Measurements from ENCODE around the gene HNRNPH1. TPM values are rescaled to one million over a fixed set of nuclear protein-coding genes. Genes with fewer than 3 reads are reported as not detected.
"Not testable (repeated sequence)": the region's sequence is repeated elsewhere in the genome, so short reads cannot be mapped to it uniquely, and the experiment has no call there.

HNRNPH1 gene, protein sequence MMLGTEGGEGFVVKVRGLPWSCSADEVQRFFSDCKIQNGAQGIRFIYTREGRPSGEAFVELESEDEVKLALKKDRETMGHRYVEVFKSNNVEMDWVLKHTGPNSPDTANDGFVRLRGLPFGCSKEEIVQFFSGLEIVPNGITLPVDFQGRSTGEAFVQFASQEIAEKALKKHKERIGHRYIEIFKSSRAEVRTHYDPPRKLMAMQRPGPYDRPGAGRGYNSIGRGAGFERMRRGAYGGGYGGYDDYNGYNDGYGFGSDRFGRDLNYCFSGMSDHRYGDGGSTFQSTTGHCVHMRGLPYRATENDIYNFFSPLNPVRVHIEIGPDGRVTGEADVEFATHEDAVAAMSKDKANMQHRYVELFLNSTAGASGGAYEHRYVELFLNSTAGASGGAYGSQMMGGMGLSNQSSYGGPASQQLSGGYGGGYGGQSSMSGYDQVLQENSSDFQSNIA
- total RNA-seq: 656 and 803 TPM in 2 replicates

DNA sequence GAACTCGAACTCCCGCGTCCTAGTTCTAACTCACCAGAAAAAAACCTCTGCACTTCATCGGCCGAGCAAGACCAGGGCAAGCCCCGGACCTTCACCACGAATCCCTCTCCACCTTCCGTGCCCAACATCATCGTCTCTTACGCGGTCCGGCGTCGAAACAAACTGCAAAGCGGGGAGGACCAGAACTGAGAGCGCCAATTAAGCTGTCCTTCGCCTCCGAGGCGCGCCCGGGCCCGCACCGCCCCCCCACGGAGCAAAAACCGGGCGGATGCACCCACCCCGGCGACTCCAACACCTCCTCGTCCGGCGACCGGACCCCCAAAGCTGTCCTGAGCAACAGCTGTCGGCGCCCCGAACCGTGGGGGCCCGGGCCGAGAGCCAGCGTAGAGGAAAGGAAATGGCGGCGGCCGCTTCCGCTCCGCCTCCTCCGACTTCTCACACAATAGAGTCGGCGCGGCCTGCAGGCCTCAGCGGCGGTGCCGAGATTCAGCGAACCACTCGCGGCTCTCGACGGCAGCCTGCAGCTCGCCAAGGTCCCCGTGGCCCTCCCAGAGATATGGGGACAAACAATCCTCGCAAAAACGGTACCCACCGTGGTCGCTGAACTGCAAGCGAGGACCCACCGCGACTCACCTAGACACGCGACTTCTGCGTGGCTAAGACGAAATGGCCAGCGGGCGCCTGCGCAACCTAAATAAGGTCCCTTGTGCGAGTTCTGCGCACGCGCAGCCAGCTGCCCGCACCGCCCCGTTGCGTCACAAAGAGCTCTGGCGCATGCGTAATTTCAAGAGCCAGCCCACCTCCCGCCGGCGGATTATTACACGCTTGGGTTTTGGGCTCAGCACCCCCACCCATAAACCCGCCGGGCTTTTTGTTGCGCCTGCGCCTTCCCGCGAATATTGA is at the start of gene HNRNPH1:
Gene HNRNPH1 (minus strand): TSS at position 669 of the 903 bp plus-strand sequence. CDS start 538 bp downstream, at position 131.
- peak; percentile 99 for DNase-seq

DNA sequence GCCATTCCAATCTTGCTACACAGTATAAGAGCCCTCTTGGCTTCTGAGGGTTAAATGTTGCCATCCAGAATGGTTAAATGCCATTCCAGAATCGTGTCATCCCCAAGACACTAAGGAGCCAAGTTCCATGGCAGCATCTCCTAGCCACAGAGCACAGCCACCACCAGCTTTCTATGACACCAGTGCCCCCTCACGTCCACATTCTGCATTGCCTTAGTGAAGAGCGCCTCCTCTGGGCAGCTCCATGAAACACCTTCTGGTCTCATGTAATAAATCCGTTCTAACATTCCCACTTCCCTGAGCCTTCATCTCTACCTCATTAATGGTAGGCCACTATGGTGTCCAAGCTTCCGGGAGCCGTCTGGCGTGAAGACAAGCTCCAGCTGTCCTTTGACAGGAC is 44.9 kb upstream of the HNRNPH1 start:
- peak; percentile 79 for DNase-seq

DNA sequence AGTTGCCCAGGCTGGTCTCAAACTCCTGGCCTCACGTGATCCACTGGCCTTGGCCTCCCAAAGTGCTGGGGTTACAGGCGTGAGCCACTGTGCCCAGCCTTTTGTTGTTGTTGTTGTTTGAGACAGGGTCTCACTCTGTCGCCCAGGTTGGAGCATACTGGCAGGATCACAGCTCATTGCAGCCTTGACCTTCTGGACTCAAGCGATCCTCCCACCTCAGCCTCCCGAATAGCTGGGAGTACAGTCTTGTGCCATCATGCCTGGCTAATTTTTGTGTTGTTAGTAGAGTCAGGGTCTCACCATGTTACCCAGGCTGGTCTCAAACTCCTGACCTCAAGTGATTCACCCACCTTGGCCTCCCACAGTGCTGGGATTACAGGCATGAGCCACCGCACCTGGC is 38.2 kb upstream of the HNRNPH1 start:
- DNase-seq: not testable (repeated sequence)

DNA sequence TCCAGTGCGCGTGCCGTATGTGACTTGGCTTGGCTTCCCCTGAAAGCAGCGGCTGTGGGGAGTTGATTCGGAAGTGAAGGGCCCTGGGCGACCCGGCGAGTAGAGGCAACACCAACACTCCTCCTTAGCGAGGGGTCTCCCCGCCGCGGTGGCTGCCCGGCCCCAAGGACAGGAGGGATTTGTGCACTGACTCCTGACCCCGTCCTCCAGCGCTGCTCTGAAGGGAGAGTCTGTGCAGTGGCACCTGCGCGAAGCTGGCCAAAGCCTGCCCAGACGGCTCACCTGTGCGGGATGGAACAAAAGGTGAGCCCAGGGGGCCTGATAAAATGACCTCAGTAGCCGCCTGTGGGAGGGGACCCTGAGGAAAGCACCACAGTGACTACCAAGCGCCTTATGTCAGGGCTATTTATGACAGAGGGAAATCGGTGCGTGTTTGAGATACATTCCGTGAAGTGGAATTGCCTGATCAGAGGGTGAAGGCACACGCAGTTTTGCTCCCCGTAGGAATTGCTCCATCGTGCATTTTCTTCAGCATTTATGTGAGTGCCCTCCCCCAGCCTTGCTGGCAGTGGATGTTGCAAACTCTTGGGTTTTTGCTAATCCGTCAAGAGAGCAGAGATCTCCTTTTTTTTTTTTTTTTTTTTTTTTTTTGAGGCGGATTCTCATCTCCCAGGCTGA is 34.8 kb upstream of the HNRNPH1 start:
- peak; percentile 38 for DNase-seq

DNA sequence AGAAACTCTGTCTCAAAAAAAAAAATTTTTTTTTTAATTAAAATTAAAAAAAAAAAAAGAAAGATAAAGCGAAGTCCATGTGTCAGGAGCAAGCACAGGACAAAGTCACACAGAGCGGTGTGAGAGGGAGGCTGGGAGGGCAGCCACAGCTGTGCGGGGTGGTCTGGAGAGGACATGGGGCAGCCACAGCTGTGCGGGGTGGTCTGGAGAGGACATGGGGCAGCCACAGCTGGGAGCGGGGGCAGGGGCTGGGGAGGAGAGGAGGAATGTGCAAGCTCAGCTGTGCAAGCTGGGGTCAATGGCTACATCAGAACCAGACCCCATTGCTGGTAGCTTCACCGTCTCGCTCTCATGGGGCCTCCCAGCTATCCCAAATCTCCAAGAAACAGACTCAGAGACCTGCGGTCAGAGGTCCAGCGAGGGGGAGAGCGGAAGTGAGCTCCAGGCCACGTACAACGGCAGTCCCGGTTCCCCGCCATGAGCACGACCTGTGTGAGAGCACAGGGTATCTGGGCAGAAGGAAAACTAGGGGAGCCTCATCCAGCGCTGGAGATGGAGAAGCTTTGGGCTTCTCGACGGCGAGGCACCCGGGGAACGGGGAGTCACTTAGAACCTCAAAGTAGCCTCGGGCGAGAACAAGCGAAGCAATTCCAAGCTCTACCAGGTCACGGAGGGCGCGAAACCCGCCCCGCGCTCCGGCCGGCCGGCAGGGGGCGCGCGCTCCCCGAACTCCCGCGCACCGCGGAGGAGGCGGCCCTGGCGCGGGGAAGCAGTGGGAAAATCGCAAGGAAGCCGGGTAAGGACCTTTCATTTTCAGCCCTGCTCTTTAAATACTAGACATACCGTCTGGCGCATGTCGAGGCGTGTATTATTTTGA is 34.1 kb upstream of the HNRNPH1 start:
- DNase-seq: not testable (repeated sequence)

DNA sequence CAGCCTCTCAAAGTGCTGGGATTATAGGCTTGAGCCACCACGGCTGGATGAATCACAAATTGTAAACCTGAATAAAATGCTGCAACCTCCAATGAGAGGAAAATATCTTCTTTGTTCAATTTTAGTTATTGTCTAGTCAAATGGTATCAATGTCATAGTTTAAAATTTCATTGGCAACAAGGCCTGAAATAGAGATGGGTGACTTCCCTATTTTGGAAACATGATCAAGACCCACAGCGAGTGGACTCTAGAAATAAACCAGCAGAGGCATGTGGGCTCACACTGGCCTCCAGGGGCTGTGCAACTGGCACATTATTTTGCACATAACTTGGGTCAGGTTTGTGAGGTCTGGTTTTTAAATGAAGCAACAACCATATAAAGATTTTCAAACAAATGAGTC is 29.7 kb upstream of the HNRNPH1 start:
- not testable (repeated sequence) for DNase-seq

DNA sequence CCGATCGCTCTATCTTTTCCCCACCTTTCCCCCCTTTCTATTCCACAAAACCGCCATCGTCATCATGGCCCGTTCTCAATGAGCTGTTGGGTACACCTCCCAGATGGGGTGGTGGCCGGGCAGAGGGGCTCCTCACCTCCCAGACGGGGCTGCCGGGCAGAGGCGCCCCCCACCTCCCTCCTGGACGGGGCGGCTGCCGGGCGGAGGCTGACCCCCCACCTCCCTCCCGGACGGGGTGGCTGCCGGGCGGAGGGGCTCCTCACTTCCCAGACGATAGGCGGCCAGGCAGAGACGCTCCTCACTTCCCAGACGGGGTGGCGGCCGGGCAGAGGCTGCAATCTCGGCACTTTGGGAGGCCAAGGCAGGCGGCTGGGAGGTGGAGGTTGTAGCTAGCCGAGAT is 26.8 kb upstream of the HNRNPH1 start:
- DNase-seq: not testable (repeated sequence)

DNA sequence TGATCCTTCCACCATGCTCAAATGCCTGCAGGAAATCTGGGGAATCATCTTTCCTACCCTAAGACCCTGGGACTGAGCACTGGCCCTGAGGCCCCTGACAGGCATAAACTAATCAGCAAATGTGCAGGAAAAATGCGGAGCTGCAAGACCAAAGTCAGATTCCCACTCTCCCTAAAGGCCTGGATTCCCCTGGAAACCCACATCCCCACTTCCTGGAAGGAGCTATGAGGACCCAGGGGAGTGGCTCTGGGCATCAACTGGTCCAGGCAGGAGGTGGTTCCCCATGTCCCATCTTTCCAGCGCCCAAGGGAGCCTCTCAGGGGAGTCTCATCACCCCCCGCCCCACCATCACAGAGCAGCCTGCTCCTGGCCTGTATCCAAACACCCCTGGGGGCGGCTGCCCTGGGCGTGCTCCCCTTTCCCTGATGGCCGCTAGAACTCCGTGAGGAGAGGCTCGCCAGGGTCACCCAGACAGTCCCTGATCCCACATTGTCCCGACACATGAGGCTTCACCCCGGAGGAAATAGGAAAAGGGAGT is 25.8 kb upstream of the HNRNPH1 start:
- not testable (repeated sequence) for DNase-seq

DNA sequence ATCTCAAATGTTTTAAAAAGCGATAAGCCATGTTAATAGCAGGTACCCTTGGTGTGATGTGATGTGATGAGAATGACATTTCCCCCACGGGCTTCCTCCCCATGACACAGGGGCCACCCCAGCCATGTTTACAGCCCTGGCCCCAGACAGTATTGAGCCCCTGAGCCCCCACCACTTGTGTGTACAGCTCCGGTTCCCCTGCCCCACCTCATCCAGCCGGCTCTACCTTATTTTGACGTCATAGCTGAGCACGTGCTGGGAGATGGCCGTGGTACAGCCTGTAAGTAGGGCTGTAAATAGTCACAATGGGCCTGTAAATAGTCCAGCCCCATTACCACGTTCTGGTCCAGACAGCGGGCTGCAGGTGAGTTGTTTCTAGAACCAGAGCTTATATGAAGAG is 24.9 kb upstream of the HNRNPH1 start:
- no peak for DNase-seq

DNA sequence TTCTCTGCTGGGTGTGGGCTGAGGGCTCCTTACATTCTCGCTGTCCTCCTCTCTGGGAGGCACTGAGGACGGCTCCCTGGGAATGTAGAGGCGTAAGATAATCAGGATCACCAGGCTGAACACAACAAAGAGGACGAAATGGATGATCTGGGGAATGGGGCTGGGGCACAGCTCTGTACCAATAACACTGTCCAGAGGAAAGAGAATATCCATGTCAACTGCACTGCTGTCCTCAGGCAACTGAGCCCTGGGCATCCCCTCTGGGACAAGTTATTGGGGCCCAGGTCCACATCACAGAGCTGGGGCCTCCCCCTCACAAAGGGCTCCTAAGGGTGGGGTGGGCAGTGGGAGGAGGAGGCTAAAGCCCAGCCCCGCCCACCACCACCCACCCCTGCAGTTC is 21.3 kb upstream of the HNRNPH1 start:
- DNase-seq: not testable (repeated sequence)

DNA sequence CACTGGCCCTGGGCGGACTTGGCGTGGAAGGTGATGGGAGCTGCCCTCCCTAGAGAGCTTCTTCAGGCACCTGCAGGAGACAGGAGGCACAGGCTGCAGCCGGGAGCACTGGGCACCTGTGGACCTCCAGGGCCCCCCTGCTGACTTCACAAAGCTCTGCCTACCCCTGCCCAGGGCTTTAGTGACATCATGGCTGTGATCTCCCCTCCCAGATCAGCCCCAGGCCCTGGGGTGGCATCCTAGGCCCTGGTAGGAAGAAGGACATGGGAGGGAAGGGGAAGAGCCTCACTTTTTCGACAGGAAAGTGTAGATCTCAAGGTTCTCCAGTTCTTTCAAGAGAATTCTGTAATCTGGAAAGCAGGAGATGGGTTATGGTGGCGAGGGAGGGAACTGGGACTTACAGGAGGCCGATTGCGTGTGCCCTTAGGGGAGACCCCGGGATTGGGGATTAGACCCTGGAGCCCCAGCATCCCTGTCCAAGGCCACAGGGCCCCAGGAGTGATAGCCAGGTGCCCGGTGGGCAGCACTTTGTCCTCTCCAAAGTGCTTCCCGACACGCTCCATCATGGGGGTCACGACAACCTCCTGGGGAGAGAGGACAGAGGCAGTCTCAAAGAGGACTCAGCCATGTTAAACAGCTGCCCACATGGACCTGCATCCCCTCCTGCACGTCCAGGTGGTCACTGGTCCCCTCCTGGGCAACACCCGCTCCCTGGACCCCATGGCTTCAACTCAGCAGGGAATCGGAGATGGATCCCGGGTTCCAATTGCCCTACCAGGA is 19.9 kb upstream of the HNRNPH1 start:
- not testable (repeated sequence) for DNase-seq

DNA sequence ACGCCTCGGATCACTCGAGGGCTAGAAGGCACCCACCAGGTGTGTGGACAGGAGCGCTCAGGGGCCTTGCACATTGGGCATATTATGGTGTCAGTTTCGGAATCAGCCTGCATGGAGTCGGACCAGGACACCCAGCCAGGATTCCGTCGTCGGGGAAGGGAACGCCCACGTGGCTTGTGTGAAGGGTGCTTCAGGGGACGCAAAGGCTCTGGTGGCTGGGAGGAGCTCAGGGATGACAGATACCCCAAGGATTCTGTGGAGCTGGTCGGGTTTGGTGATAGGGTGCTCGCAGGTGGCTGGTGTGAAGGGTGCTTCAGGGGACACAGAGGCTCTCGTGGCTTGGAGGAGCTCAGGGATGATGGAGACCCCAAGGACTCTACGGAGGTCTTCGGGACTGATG is 19.2 kb upstream of the HNRNPH1 start:
- not testable (repeated sequence) for DNase-seq

DNA sequence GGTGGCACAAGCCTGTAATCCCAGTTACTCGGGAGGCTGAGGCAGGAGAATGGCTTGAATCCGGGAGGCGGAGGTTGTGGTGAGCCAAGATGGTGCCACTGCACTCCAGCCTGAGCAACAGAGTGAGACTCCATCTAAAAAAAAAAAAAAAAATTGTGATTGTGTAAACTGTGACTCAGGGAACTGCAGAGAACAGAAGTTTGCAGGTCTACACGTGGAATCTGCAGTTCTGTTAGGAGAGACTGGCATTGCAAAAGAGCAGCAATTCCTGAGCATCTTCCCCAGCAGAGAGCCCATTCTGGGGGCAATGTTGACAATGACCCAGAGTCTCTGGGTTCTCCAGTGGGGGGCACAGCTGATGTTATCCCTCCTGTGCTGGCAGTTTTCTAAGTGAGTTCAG is 18.3 kb upstream of the HNRNPH1 start:
- DNase-seq: not testable (repeated sequence)

DNA sequence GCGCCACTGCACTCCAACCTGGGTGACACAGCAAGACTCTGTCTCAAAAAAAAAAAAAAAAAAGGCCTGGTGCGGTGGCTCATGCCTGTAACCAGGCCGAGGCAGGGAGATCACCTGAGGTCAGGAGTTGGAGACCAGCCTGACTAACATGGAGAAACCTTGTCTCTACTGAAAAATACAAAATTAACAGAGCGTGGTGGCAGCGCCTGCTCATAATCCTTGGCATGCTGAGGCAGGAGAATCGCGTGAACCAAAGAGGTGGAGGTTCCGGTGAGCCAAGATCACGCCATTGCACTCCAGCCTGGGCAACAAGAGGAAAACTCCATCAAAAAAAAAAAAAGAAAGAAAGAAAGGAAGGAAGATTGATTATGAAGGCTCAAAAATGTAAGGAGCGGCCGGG is 15.8 kb upstream of the HNRNPH1 start:
- not testable (repeated sequence) for DNase-seq

DNA sequence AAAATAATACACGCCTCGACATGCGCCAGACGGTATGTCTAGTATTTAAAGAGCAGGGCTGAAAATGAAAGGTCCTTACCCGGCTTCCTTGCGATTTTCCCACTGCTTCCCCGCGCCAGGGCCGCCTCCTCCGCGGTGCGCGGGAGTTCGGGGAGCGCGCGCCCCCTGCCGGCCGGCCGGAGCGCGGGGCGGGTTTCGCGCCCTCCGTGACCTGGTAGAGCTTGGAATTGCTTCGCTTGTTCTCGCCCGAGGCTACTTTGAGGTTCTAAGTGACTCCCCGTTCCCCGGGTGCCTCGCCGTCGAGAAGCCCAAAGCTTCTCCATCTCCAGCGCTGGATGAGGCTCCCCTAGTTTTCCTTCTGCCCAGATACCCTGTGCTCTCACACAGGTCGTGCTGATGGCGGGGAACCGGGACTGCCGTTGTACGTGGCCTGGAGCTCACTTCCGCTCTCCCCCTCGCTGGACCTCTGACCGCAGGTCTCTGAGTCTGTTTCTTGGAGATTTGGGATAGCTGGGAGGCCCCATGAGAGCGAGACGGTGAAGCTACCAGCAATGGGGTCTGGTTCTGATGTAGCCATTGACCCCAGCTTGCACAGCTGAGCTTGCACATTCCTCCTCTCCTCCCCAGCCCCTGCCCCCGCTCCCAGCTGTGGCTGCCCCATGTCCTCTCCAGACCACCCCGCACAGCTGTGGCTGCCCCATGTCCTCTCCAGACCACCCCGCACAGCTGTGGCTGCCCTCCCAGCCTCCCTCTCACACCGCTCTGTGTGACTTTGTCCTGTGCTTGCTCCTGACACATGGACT is 11.1 kb upstream of the HNRNPH1 start:
- not testable (repeated sequence) for DNase-seq

DNA sequence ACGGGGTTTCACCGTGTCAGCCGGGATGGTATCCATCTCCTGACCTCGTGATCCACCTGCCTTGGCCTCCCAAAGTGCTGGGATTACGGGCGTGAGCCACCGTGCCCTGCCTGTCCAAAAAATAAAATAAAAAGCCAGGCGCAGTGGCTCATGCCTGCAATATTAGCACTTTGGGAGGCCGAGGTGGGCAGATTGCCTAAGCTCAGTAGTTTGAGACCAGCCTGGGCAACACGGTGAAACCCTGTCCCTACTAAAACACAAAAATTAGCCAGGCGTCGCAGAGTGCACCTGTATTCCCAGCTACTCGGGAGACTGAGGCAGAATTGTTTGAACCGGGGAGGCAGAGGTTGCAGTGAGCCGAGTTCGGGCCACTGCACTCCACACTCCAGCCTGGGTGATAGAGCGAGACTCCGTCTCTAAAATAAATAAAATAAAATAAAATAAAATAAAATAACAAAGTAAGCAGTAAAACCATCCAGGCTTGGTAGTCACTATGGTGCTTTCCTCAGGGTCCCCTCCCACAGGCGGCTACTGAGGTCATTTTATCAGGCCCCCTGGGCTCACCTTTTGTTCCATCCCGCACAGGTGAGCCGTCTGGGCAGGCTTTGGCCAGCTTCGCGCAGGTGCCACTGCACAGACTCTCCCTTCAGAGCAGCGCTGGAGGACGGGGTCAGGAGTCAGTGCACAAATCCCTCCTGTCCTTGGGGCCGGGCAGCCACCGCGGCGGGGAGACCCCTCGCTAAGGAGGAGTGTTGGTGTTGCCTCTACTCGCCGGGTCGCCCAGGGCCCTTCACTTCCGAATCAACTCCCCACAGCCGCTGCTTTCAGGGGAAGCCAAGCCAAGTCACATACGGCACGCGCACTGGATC is 10.3 kb upstream of the HNRNPH1 start:
- not testable (repeated sequence) for DNase-seq

DNA sequence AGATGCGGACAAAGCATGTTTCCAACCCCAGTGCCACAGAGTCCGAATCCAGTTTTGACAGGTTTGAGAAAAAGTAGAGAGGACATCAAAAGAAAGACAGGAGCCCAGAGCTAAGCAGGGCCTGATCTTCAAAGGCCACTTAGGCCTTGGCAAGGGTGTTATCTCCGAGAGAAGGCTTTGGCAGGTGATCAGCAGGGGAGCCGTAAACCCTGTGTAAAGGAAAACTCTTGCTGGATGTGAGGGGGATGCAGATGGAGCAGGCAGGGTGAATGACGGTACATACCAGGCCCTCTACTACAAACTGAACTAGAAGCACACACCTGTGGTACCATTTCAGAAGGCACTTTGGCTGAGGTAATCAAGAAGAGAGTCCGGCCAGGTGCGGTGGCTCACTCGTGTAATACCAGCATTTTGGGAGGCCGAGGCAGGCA is 1.4 kb upstream of the HNRNPH1 start:
- DNase-seq: no peak

DNA sequence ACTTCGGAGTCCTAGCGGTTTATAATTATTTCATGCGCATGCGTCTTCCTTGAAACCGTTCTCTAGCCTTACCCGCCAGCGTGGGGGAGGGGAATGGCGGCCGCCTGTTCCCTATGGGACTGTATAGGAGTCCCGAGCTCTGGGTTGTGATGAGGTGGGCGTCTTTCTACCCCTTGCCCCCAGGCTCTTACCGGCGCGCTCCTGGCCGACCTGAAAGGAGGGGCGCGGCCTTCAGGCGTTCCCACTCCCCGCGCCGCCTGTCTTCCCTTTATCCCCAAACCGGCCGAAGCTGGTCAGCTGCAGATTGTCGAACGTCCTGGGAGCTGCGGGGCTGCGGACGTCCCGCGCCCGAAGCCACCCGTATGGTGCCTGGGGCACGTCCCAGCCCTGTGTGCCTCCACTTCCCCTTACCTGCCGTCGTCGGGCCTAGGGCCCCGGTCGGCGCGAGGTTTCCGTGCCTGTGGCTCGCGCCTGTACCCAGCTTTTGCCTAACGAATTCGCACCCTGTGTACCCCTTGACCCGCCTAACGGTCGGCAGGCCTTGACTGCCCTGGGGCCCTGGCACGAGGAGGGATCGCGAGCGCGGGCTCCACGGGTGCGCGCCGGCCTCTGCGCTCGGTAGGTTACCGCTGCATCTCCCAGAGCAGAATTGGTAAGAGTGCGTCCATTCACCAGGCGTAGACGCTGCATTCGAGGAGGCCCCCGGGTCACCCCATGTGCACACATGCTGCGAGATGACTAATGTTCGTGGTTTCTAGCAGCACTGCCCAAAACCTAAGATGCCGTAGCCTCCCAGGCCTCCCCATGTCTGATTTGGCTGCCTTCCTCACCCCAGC is 653 bp upstream of the HNRNPH1 start:
- DNase-seq: peak; percentile 44

Measured in dermis blood vessel endothelial cell (primary cell).